Activated naive CD4-positive, alpha-beta T cell treated with anti-CD3 and anti-CD28 coated beads for 36 hours (primary cell): Measurements from ENCODE around the gene KCTD18. TPM values are rescaled to one million over a fixed set of nuclear protein-coding genes. Genes with fewer than 3 reads are reported as not detected.

Experiments
- CTCF ChIA-PET: fragments of 350-600 bp; sonication (Branson Sonifier 250); formaldehyde crosslinking; loops from one replicate; lab custom pipeline; 2021; ENCODE audit warnings: antibody characterized with exemption; lab: Charles Lee
- DNase-seq: peaks from one replicate; pipeline ENCODE4 v3.0.0-alpha.2; 2020
- H3K27ac Mint-ChIP-seq: one replicate; pipeline ENCODE4 v1.8.0; 2021; ENCODE audit warnings: mild to moderate bottlenecking, mixed read lengths
- H3K27me3 Mint-ChIP-seq: one replicate; pipeline ENCODE4 v1.8.0; 2021; ENCODE audit warnings: low read depth, mixed read lengths
- H3K36me3 Mint-ChIP-seq: one replicate; pipeline ENCODE4 v1.8.0; 2021; ENCODE audit warnings: low read depth, mixed read lengths
- H3K4me1 Mint-ChIP-seq: one replicate; pipeline ENCODE4 v1.8.0; 2021; ENCODE audit warnings: low read depth, mixed read lengths
- H3K4me3 Mint-ChIP-seq: one replicate; pipeline ENCODE4 v1.8.0; 2021; ENCODE audit warnings: mild to moderate bottlenecking, moderate library complexity, mixed read lengths
- H3K9me3 Mint-ChIP-seq: one replicate; pipeline ENCODE4 v1.8.0; 2021; ENCODE audit warnings: mixed read lengths
- intact Hi-C: fragments of 100-400 bp; cut with micrococcal nuclease; formaldehyde crosslinking; loops from one replicate; pipeline ENCODE4 v1.15.1; 2023
- total RNA-seq, 2 experiments: library from RNA; stranded (reverse); gene quantifications; one replicate each; pipeline ENCODE4 v1.2.3, GENCODE V29; 2021

The KCTD18 gene
- total RNA-seq, 2 experiments from 2014 or later = 8.7 to 10.0 TPM

- CTCF ChIA-PET = interaction anchor here (2.9 kb wide), 1 partner anchor 40 kb away, joined by 9 read pairs; no protein-coding TSS in a partner anchor
- no peak for DNase-seq
- H3K4me3 Mint-ChIP-seq = no peak overlapping the region
- H3K4me1 Mint-ChIP-seq = peaks cover 18% of the 10 kb centered on the region
- no peaks in the 10 kb centered on the region for H3K36me3 Mint-ChIP-seq
- H3K27ac Mint-ChIP-seq = no peak overlapping the region
- no peaks in the 10 kb centered on the region for H3K27me3 Mint-ChIP-seq
- intact Hi-C loops = no loop called here
- no peaks in the 10 kb centered on the region for H3K9me3 Mint-ChIP-seq
Measured at GRCh38 chr2:200443376-200443775, 66.5 kb downstream of the KCTD18 start.

GRCh38 chr2:200442471-200442870 lies 67.4 kb downstream of the KCTD18 start:
- Mint-ChIP-seq H3K9me3 (no peaks in the 10 kb centered on the region), H3K4me3 (no peak overlapping the region), H3K27ac (no peak overlapping the region), H3K36me3 (no peaks in the 10 kb centered on the region), H3K4me1 (peaks cover 14% of the 10 kb centered on the region), H3K27me3 (no peaks in the 10 kb centered on the region)
- CTCF ChIA-PET = interaction anchor here (0.7 kb wide), 1 partner anchor 66 kb away, joined by 3 read pairs; no protein-coding TSS in a partner anchor
- intact Hi-C loops = no loop called here
- DNase-seq = no peak

GRCh38 chr2:200439981-200440380 lies 69.9 kb downstream of the KCTD18 start:
- CTCF ChIA-PET = no interaction called here

More at GRCh38 chr2:200439981-200440380, 69.9 kb downstream of the KCTD18 start:
- DNase-seq = no peak
- H3K4me1 Mint-ChIP-seq = no peaks in the 10 kb centered on the region
- no peaks in the 10 kb centered on the region for H3K9me3 Mint-ChIP-seq
- no peak overlapping the region for H3K4me3 Mint-ChIP-seq
- intact Hi-C loops = no loop called here
- no peaks in the 10 kb centered on the region for H3K27me3 Mint-ChIP-seq
- H3K27ac Mint-ChIP-seq = no peak overlapping the region
- no peaks in the 10 kb centered on the region for H3K36me3 Mint-ChIP-seq

Other genes starting within 250 kb of the KCTD18 start
- gene SPATS2L, start 203.4 kb downstream of the KCTD18 start, total RNA-seq = 10 to 100 TPM in 1 of 2 experiments, 1 to 10 TPM in 1; 8.9 to 10.9 TPM
- 10 to 100 TPM; 39.7 to 40.0 TPM for gene SGO2, start 16.1 kb upstream of the KCTD18 start, total RNA-seq
- gene AOX1, start 75.9 kb upstream of the KCTD18 start, total RNA-seq = under 1 TPM; 0.45 to 0.79 TPM